ENCODE measurements around the gene NUP214.
A peak's percentile ranks its signal among the peaks of the same experiment; 100 is the strongest.
"Not testable (repeated sequence)": the region's sequence is repeated elsewhere in the genome, so short reads cannot be mapped to it uniquely, and the experiment has no call there.

NUP214 gene

DNA sequence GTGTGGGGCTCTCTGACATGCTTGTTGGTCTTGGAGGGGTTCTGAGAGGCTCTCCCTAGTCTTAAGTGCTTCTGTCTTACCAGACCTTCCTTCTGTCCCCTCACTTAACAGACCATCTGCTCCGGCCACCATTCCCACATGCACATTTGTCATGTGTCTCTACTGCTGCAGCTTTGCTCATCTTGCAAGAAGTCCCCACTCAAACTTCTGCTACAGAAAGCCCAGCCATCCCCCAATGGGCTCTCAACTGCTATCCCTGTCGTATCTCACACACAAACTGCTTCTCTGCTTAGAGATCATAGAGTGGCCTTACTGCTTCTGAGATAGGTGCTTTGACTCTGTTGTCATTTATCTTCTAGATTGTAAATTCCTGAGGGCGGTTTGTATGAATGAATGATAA is 69.4 kb downstream of the NUP214 start:
- DNase-seq (ENCODE audit: low spot score) = no peak

DNA sequence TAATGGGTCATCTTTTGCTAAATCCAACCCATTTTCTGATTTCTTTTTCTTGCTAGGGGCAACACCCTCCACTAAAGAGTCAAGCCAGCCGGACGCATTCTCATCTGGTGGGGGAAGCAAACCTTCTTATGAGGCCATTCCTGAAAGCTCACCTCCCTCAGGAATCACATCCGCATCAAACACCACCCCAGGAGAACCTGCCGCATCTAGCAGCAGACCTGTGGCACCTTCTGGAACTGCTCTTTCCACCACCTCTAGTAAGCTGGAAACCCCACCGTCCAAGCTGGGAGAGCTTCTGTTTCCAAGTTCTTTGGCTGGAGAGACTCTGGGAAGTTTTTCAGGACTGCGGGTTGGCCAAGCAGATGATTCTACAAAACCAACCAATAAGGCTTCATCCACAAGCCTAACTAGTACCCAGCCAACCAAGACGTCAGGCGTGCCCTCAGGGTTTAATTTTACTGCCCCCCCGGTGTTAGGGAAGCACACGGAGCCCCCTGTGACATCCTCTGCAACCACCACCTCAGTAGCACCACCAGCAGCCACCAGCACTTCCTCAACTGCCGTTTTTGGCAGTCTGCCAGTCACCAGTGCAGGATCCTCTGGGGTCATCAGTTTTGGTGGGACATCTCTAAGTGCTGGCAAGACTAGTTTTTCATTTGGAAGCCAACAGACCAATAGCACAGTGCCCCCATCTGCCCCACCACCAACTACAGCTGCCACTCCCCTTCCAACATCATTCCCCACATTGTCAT is 72.0 kb downstream of the NUP214 start:
- no peak for DNase-seq (ENCODE audit: low spot score)

DNA sequence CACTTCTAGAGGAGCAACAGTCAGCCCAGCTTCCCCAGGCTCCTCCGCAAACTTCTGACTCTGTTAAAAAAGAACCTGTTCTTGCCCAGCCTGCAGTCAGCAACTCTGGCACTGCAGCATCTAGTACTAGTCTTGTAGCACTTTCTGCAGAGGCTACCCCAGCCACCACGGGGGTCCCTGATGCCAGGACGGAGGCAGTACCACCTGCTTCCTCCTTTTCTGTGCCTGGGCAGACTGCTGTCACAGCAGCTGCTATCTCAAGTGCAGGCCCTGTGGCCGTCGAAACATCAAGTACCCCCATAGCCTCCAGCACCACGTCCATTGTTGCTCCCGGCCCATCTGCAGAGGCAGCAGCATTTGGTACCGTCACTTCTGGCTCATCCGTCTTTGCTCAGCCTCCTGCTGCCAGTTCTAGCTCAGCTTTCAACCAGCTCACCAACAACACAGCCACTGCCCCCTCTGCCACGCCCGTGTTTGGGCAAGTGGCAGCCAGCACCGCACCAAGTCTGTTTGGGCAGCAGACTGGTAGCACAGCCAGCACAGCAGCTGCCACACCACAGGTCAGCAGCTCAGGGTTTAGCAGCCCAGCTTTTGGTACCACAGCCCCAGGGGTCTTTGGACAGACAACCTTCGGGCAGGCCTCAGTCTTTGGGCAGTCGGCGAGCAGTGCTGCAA is 72.8 kb downstream of the NUP214 start:
- no peak for DNase-seq (ENCODE audit: low spot score)

DNA sequence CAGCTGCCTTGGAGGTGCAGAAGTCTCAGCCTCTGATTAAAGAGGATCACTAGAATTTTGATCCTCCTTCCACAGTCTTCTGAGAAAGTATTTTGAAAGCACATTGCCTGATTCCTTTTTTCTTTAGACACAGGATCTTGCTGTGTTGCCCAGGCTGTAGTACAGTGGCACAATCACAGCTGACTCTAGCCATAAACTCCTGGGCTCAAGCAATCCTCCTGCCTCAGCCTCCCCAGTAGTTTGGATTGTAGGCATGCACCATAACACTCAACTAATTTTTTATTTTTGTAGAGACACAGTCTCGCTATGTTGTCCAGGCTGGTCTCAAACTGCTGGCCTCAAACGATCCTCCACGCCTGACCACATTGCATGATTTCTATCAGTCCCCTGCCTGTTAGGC is 76.5 kb downstream of the NUP214 start:
- no peak for DNase-seq (ENCODE audit: low spot score)

DNA sequence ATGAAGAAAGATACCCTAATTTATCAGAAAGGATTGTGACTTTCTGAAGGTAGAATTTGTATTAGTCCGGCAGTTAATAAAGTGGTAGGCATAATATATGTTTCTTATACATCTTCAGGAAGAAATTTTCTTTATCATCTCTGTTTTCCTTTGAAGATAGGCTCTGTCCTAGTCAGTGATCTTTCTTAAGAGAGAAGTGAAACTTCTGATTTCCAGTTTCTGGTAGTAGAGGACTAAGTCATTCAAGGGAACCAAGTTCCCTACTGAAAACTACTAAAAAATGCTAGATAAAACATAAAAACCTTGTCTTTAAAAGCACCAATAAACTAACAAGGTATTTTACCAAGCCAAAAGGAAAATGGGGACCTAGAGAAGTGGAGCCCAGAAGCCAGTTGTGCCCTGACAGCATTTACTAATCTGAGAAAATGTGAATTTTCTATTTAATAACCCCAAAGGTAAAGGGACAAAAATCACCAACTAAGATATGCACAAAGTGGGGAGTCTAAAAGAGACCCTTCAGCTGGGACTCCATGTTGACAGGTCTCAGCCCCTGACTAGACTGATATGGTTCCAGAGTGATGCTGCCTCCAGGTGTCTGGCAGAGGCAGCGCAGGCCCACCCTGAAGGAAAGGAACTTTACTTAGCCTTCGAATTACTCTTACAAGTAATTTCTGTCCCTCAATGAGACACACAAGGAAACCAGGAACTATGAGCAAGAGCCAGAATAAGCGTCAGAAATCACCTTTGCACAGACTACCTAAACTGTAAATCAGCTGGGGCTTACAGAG is 78.2 kb downstream of the NUP214 start:
- DNase-seq (ENCODE audit: low spot score) = no peak

DNA sequence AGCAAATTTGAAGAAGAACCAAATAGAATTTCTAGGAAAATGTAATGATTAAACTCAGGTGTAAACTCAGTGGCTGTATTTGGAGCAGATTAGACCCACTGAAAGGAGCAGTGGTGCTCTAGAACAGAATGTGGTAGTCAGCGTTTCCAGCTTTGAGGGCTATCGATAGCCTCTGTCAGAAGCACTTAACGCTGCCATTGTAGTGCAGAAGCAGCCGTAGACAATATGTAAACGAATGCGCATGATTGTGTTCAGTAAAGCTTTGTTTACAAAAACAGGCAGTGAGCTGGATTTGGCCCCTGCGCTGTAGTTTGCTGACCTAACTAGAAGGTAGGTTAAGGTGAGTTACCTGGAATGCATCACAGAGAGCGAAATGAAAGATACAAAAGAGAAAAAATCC is 78.9 kb downstream of the NUP214 start:
- DNase-seq (ENCODE audit: low spot score) = no peak

DNA sequence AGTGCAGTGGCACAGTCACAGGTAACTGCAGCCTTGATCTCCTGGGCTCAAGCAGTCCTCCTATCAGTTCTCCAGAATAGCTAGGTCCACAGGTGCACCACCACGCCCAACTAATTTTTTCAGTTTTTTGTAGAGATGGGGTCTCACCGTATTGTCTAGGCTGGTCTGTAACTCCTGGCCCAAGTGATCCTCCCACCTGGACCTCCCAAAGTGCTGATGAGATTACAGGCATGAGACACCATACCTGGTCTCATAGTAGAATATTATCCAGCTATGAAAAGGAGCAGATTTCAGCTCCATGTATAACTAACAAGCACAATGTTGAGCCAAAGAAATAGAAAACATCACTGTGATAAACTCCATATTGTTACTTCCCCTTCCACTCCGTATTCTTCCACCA is 81.1 kb downstream of the NUP214 start:
- DNase-seq (ENCODE audit: low spot score) = no peak

DNA sequence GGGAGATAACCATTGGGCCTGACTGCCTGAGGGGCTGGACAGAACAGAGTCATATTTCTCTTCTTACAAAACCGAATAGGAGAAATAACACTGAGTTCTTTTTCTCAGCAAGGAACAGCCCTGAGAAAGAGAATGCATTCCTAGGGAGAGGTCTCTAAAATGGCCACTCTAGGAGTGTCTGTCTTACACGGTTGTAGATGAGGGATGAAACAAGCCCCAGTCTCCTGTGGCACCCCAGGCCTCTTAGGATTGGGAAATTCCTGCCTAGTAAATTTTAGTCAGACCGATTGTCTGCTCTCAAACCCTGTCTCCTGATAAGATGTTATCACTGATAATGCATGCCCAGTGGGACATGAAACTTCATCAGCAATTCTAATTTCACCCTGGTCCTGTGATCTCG is 86.5 kb downstream of the NUP214 start:
- not testable (repeated sequence) for DNase-seq (ENCODE audit: low spot score)

DNA sequence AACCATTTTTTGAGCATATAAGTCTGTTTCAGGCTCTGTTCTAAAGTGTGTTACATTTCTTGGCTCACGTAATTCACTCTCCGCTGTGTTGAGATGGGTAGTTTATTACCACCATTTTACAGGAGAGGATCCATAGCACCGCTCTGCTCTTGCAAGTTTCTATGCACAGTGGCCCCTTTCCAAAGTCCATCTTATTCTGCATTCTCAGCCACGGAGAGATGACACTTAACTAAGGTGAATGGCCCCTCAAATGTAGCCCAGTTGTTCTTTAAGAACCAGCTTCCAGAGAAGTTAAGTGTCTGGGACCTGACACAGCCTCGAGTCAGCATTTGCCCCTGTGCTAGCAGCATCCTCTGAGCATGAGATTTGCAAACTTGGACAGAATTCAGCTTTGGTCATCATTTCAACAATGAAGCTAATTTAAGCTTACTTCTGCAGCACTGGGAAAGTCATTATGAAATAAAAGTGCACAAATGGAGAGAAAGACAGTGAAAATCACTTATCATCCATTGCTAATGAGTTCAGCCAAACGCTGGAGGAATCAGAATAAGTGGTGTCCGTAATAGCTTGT is 89.0 kb downstream of the NUP214 start:
- DNase-seq (ENCODE audit: low spot score) = peak; percentile 22

DNA sequence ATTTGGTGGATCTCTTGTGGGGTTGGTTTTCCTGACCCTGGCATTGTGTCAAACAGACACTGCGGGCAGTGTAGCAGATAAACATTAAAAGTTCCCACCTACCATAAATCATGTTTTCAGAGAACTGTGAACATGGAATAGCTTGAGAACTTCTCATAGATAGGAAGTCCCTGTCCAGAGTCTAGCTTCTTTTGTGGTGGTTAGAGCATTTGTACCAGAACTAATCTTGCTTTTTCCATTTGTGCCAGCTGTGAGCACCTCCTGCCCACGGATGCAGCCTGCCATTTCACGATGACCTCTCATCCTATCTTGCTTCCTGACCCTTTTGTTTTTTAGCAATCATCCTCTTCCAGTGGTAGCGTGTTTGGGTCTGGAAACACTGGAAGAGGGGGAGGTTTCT is 89.5 kb downstream of the NUP214 start:
- DNase-seq (ENCODE audit: low spot score) = no peak

DNA sequence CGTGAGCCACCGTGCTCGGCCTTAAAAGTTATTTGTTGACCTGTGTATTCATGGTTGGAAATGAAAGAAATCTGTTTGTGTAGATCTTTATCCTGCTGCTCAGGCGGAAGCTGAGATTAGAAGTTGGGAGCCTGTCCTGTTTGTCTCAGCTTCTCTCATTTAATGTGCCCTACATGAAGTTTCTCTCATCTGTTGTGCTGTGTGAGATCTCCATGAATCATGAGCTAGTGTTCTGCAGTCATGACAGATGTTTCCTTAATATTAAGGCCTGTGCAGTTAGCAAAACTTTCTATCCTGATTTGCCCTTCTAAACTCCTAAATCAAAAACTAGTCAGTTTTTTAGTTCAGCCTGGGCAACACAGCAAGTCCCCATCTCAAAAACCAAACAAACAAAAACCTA is 91.4 kb downstream of the NUP214 start:
- no peak for DNase-seq (ENCODE audit: low spot score)

DNA sequence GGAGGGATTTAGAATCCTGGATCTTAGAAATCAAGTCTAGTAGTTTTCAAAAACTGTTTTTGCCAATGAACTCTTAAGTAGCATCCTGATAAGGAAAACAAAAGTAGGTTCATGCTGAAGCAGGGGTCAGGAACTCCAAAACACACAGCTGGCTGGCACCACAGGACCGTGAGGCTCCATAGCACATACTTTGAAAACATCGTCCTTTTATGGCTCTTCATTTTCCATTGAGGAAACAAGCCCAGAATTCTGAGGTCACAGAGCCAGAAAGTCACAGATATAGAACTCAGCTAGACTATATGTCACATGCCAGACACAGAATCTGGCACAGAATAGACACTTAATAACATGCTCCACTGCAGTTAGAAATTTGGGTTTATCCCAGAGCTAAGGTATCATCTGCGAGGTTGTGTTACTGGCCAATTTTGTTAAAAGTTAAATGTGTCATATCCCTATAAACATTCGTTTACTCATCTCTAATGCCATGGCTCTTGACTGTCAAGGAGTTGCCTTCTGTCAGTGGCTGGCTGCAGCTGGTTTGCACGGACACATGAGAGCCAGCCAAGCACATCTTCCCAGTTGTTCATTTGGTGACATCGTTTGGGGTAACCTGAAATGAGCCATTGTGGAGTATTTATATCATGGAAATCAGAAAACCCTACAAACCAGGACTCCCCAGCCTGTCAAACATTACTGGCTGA is 92.1 kb downstream of the NUP214 start:
- DNase-seq (ENCODE audit: low spot score) = no peak

DNA sequence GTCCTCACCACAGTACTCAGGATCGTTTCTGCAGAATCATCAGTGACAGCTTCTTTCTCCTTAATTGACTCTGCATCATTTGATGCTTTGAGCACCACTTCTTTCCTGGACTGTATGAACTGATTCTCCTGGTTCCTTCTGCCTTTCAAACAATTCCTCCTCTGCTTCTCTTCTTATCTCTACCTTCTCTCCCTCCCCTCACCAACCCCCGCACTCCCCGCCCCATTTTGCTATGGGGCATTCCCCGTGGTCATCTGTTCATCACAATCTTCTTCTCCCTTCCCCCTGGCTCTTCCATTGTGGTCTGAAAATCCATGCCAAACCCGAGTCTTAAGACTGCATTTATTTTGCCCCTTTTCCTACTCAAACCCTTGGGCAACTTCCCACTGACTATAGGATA is 93.0 kb downstream of the NUP214 start:
- DNase-seq (ENCODE audit: low spot score) = no peak

DNA sequence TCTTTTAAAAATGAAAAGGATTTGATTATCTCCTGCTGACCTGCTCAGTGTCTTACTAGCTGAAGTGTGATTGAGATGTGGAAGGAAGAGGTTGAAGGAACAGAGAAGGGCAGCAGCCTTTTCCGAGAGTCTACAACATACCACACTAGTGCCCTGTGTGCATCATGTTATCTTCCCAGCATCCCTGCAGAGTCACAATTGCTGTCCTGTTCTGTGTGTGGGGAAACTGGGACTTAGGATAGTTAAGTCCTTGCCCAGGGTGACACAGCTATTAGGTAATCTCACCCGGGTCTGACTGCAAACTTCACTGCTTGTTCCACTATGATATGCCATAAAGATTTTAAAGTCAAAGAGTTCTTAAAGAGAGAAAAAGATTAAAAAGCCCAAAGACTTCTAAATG is 95.1 kb downstream of the NUP214 start:
- DNase-seq (ENCODE audit: low spot score) = no peak

DNA sequence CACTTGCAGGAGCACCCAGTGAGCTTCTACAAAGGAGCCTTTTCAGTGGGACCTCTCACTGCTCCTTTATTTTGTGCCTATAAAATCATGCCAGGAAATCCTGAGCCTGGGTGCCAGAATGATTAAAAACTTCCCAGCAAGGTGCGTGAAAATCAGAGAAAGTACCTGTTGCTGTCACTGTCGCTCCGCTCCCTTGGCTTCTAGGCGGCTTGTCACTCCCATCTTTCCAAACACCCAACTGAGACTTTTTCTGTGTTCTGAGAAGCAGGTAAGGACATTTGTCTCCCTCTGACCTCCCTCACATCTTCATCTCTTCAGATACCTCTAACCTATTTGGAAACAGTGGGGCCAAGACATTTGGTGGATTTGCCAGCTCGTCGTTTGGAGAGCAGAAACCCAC is 97.1 kb downstream of the NUP214 start:
- no peak for DNase-seq (ENCODE audit: low spot score)

DNA sequence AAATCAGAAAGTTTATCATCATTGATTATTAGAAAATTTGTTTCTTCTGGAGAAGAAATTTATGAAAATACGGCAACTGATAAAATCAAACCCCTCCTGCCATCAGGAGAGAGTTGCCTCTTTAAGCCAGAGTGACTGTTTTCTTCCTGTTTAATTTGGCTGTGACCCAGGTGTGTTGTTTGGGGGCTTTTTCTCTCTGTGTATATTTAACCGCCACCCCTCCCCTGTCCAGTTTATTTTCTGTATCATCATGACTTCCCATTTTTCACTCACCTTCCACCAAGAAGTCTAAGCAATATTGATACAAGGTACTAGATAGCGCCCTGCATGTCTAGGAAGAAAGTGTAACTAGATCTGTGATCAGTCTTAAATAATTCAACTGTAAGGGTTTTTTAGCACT is 100.8 kb downstream of the NUP214 start:
- DNase-seq (ENCODE audit: low spot score) = no peak

DNA sequence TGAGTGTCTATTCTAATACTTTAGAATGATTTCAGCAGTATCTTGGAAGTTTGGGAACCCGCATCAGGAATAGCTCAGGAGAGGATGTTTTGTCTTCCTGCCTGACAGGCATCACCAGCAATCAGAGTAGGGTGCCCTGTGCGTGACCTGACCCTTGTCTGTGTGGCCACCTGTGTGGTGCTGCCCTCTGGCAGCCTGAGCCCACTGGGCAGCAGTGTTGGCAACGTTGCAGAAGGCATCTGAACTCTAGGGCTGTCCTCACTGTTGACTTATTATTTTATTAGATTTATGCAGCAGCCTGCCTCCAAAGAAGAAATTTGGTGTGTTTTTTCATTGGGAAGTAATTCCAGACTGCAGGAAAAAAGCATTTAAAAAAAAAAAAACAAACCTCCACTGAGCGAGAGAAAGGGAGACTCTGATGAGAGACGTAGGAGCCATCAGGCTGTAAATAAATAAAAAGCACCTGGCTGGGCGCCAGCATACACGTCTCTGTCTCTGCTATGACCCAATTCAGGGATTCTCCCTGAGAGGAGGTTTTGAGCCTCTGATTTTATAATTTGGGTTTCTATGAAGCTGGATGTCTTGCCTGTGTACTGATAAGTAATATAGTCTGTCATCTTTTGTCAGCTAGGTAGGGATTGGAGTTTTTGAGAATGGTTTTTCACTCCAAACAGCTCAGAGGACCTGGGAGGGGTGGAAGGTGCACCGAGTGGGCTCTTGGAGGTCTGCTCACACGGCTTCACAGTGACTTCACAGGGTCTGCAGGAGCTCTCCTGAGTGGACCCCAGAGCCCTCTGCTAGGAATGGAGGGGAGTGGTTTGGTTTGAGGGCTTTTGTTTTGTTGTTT is 101.9 kb downstream of the NUP214 start:
- no peak for DNase-seq (ENCODE audit: low spot score)

DNA sequence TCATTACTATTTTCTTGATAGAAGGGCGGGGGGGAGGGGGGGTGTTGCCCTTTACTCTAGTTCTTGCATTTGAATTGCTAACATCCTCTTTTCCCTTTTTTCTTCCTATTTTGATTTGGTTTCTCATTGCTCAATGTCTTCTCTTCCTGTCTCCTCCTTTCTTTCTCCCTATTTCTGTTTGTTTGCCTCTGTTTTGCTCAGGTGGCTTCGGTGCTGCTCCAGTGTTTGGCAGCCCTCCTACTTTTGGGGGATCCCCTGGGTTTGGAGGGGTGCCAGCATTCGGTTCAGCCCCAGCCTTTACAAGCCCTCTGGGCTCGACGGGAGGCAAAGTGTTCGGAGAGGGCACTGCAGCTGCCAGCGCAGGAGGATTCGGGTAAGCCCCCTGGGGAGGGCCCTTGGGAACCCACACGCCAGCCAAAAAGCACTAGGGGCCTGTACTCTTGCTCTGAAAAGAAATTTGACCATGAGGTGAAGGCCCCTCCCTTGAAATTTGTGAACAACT is 102.6 kb downstream of the NUP214 start:
- DNase-seq (ENCODE audit: low spot score) = no peak

DNA sequence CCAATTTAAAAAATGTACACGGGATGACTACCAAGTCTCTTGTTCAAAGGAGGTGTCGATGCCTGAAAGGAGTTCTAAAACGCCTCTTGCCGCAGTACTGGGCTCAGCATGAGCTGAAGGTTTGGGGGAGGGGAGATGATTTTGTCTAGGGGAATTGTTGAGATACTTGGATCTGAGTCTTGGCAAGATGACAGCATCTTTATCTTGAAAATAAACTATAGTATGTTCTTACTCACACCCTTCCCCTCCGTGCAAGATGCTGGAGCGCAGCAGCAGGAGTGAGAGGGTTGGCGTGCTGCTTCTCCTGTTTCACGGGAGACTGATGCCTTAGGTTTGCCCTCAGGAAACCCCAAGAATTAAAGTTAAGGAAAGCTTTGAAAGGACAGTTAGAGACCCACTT is 103.6 kb downstream of the NUP214 start:
- DNase-seq (ENCODE audit: low spot score) = no peak

DNA sequence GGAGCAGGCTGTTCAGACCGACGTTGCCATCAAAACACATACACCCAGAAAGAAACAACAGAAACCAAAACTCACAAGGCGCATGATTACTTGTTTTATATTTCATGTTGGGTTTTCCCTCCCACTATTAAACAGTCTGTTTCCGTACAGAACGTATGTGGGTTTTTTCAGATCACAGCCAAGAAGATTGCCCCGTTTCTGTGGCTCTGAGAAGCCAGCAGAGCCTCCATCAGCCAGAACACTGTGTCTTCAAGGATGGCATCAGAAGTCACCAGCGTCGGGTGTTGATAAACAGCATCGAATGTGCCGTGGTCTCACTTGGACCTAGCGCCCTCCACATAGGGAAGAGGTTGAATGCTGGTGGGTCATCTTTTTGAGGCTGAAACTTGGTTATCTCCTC is 108.2 kb downstream of the NUP214 start:
- no peak for DNase-seq (ENCODE audit: low spot score)

DNA sequence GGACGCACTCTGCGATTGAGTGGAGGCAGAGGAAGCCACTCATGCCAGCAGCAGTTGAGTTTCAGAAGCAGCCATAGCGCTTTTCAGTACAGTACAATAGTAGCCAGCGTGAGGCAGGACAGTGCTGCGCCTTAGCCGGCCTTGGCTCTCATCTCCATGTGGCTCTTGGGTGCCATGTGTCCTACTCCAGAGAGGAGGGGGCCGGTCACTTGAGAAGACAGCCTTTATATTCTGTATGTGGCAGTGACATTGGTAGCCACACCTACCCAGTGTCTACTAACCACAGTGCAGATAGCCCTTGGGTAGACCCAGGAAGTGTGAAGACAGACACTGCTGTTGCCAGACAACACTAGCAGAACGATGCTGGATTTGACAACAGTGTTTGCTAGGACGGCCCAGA is 108.6 kb downstream of the NUP214 start:
- no peak for DNase-seq (ENCODE audit: low spot score)
